Stimulated activated CD4-positive, alpha-beta T cell treated with anti-CD3 and anti-CD28 coated beads, Interleukin-1b, Interleukin-23, amount 100 ng/mL, for 24 hours (primary cell): ENCODE measurements around the gene MAGI1.

Experiments used
- DNase-seq, 4 experiments: peaks; one replicate each; pipeline ENCODE4 v3.0.0-alpha.2; 2020; ENCODE audit warnings: low read depth in 4 of 4, low spot score in 1 of 4

MAGI1 gene

DNA sequence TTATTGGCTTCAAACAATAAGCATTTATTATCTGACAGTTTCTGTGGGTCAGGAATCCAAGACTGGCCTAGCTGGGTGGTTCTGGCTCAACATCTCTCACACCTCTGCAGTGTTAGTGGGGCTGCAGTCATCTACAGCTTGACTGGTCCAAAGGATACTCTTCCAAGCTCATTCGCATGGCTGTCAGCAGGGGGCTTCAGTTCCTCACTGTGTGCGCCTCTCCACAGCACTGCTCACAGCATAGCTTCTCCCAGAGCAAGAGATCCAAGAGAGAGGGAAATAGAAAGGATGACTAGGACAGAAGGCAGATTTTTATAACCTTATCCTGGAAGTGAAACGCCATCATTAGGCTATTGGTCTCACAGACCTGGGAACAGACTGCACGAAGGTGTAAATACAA lies 64.2 kb downstream of the MAGI1 start:
- no peak for DNase-seq

DNA sequence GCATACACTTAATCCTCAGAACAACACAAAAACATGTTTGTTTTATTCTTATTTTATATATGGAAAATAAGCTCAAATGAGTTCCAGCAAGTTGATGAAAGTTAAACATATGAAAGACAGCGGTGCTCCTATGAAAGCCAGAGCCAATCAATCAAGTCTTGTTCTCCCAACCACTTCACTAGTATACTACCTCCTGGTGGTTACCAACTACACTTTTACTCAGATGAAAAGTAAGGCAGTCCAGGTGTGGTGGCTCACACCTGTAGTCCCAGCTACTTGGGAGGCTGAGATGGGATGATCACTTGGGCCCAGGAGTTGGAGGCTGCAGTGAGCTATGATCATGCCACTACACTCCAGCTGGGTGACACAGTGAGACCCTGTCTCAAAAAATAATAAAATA lies 66.0 kb downstream of the MAGI1 start:
- DNase-seq = no peak

DNA sequence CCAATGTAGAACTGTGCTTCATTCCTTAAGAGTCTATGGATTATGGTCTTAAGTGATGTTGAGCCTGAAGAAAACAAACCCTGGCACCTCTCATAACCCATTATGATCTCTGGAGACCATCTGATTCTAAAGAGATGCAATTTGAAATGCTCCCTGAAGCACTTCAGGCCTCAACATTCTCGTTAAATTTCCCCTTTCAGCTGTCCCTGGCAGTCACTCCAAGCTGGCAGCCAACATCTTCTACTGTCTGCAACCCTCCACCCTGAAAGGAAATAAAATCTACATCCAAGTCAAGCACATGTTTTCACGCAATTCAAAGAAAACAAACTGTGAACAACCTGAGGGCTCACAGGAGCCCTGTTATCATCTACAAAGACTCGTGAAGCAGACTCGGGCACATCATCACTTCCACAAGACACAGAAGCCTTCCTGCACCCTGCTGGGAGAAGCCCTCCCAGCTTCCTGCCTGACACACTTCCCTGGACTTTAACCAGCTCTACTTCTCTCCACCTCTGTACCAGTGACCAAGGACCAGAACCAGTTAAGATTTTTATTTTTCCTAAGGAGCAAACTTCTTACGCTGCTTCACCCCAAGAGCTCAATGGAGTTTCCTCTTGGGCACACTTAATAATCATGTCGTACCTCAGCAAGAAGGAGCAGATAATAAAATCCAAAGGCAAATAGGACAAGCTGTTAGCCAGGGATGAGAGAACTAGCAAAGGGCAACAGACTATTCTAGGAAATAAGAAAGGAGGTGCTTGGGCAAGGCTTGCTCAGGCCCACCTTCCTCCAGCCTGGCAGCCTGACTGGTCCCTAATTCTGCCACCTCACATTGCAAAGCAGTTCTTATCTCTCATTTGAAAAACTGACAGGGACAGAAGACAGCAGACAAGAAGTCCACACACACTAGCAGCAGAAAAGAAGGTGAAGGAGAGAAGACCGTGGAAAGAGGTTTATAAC lies 67.1 kb downstream of the MAGI1 start:
- DNase-seq = no peak

DNA sequence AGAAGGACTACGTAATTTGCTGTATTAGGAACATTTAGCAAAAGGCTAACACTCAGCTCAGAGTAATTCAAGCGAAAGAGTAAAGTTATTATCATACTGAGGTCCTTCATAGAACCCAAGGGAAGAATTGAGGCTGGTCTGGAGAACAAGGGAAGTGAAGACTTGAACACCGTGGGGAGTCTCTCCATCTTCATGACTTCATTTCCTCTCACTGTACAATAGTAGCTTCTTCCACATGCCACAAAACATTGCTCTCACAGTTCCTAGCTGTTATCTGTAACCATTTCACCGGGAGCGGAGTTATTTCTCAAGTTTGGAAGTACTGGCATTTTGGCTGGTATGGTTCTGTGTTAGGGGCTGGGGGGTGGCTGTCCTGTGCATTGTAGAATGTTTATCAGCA lies 69.7 kb downstream of the MAGI1 start:
- DNase-seq = no peak

DNA sequence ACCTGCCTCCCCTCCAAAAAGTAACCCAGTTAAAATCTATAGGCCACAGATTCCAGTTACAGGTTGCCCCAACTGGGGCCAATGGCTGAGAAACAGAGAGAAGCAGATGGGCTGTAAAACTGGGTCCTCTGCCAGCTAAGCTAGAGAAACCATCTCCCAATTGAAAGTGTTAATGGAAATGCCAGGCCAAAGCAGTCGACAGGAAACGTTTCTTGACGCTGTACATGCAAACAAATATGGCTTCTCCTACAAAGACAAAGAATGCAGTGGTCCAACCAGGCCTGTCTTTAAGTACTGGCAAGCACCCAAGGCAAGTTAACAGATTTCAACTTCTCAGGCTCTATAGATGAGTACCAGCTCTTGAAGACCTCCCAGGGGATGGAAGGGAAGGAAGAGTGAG lies 71.3 kb downstream of the MAGI1 start:
- DNase-seq = no peak

DNA sequence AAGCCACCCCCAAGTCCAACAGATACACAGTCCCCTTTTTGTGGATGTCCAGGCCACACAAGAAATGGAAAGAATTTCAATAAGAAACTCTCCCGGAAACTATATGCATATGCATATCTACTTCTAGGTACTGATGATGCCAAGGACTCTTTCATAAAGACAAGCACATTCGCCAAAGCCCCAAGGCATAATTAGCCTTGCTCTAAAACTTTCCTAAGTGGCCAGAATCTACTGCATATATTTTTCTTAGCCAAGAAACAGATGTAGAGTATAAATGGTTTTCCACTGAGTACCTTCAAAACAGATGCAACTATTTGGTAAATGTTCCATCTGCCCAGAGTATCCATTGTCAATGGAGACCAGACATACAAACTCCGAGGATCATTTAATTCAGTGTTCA lies 73.9 kb downstream of the MAGI1 start:
- DNase-seq = no peak

DNA sequence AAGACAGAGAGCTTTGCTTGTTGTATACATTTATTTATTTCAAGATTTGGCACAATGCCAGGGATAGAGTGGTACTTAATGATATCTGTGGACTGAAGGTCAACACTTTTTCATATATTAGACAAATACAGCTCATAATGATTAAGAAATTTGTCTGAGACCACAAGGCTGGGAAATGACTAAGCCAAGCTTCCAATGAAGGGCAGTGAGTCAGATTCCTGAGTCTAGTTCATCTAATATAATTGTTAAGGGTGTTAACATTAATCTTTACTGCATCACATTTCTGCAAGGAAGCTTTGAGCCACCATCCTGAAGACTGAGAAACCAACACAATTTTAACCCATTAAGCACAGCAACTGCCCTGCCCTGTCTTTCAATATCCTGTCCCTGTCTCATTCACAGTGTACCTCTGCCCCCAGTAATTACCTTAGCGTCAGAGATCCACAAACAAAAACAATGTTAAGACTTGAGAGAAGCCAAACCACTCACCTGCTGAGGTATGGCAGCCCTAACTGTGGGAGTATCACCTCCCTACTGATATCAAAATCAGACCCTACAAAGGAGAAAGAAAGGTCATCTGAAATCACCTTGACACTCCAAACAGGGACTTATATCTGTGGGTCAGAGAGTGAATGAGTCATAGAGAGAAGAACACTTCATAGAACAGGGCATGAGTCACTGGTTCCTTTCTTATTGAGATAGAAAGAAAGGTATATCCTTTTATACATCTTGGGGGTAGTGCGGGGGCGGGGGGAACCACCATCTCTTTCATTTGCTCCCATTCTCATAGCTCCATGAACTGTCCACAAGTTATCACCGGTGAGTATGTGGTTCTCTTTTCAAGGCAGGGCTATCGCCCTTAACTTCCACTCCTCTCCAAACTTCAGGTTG lies 74.7 kb downstream of the MAGI1 start:
- peak in 2 of 4 experiments; percentile 5 to 37 for DNase-seq

DNA sequence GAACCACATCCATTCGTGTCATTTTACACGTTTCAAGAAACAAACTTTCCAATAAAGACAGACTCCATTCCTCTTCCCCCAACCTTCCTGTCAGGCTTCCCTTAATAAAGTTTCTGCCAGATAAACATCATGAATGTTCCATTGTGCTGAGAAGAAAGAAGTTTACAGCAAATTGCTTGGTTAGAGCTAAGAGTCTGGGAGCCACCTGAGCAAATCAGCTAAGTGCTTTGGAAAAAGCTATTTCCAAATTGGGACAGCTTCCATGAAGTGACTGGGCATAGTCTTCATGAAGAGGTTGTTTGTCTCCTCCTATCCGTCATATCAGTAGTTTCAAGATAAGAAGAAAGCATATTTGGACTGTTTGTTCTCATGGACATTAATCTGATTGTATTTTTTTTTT lies 77.0 kb downstream of the MAGI1 start:
- no peak for DNase-seq

DNA sequence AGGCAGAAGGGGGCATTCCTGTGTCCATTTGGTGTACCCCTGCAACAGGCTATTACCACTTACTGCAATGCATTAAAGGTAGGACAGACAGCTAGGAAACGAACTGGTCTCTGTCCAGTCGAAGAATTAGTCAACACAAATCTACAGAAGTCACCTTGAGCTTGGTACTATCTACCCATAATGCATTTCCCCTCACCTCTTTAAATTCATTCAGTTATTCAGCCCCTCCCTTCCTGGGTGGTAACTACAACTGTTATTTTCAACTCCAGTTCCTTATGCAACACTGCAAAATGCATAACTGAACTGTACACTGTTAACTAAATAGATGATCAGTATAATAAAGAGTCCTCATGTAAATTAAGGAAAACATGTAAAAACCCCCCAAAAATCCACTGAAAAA lies 77.6 kb downstream of the MAGI1 start:
- DNase-seq = no peak

DNA sequence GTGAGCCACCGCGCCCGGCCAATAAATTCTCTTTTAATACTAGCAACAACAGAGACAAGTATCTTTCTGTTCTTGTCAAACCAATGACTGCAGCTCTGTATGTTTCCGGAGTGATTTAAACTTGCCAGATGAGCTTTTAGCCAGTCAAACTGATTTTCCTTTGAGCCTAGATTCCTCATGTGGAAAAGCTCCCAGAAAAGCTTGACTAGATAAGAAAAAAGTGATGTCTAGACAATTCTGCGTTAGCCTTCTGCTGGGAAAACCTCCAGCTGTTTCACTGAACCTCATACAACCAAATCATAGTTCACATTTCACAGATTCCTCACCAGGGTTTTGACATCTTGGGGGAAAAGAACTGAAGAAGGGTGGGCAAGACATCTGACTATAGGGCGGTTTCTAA lies 78.6 kb downstream of the MAGI1 start:
- no peak for DNase-seq

DNA sequence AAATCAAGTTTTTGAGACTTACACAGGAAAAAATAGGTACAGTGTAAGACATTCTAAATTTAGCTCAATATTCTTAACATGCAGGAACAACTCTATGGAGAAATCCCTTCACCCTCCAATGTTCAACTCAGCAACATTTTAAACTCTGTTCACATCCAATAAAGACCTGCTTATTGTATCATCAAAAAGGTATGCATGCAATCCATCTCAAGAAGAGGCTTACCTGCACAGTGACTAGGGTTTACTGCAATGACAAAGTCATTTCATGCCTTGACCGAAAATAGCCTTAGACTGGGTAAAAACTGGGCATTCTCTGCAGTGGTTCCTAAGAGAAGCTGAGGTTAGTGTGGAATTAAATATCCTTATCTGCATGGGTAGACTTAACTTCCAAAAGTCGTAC lies 80.5 kb downstream of the MAGI1 start:
- DNase-seq = no peak

DNA sequence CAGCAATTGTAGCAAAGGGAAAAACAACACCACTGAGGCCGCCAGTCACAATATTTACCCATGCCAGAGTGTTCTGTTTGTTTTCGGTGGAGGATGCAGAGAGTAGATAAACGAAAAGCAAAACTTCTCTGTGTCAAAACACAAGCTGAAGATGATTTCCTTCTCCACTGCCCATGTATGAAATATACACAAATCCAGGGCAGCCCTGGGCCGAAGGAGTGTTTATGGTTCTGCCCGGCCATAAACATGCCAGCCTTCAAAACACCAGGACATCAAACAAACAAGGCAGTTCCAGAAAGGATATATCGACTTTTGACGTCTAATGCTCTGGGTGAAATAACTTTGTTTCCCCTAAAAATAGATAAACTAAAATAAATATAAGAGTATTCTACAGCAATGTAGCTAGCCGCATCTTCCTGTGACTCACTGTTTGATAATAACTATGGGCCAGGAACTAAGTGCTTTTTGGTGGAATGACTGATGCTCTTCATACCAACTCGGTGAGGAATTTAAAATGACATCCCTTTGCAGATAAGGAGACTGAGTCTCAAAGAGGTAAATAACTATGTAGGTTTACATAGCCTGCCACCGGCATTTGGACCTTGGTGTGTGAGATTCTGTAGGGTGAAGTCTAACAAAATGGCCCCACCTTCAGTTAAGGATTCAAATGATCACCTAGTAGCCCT lies 82.8 kb downstream of the MAGI1 start:
- no peak for DNase-seq

DNA sequence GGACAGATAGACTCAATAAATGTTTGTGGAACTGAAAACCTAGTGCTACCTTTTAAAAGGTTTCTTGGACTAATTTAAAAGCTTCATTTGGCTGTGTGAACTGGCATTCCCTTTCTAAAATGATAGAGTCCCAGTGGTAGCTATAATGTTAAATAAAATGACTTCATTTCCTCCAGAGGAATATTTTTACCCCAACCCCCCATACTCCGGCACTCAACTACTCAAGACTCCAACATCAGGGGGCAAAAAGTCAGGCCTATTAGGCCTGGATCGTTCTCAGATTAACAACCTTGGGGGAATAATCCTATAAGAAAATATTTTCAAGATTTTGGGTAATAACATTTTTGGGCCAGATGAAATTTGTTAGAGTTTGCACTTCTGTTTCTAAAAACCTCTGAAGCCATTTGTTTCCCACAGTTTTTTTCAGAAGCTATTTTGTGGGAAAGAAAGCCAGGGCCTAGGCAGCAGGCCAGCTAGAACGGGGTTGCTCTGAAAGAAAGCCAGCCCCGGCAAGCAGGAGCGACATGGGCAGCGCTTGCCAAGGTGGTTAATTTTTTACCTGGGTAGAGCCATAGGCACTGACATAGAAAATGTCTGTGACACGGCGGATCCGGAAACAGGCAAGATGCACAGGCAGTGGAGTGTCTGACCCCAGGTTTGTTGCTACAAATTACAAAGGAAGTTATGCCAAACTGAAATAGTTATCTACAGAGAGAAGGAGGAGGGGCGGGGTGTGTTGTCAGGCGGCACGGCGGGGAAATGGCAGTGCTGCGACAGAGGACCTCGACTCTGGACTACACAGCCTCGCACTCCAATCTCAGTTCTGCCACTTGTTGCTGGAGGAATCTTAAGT lies 84.6 kb downstream of the MAGI1 start:
- no peak for DNase-seq

DNA sequence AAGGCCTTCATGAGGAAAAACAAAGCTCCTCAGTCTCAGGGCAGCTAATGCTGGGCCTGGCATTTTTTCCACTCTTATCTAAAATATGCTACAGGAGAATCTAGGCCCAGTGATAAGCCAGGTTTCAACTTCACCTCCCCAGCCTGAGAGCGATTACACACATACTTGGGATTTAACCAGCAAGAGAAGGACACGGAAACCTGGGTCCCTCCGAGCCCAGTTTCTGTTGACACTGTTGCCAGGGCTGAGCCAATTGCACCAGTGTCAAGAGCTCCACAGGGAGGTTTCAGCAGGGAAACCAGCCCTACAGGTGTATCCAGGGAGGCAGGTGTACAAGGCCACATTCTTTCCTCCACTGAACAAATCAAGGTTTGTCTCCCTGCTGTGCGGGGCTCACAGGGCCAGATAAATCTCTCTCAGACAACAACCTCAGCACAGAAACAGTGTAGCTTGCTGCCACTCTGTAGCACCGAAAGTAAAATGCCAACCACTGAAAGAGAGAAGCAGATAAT lies 85.4 kb downstream of the MAGI1 start:
- no peak for DNase-seq

DNA sequence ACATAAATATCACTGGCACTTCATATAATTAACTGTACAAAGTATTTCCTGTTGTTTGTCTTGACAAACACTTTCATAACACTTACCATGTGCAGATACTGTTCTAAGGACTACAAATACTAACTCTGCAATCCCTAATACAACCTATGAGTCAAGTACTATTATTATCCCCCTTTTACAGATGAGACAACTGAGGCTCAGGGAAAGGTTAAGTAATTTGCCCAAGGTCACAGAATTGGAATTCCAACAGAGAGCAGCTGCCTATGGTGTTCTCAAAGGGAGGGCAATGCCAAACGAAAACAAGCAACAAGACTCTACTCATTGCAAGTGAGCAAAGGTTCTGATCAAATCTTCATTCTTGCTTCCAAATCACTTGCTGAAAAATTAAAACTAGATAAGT lies 85.9 kb downstream of the MAGI1 start:
- DNase-seq = no peak

DNA sequence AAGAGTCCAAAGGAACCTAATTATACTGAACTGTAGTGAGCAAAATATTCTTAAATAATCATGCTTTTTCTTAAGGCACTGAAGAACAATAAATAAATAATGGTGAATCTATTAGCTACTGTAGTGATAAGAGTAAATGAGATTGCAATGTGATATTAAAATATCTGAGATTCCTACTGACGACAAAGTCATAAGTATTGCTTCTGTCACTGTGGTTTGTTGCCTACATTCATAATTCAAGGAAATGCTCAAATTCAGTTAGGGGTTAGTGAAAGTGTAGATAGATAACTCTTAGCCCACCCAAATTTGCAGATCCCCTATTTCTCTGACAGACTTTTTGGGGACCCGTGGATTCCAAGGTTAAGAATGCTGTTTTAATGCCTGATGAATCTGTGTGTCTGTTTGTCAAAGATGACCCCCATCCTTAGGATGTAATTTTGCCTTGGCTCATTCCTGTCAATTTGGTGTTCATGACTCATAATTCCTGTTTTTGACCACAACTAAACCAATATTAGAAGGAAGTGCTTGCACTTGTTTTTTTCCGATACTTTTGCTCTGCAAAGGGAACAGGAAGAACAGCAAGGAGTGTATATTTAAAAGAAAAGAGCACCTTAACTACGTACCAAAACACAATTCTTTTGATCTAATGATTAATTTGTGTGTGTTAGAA lies 86.7 kb downstream of the MAGI1 start:
- no peak for DNase-seq

DNA sequence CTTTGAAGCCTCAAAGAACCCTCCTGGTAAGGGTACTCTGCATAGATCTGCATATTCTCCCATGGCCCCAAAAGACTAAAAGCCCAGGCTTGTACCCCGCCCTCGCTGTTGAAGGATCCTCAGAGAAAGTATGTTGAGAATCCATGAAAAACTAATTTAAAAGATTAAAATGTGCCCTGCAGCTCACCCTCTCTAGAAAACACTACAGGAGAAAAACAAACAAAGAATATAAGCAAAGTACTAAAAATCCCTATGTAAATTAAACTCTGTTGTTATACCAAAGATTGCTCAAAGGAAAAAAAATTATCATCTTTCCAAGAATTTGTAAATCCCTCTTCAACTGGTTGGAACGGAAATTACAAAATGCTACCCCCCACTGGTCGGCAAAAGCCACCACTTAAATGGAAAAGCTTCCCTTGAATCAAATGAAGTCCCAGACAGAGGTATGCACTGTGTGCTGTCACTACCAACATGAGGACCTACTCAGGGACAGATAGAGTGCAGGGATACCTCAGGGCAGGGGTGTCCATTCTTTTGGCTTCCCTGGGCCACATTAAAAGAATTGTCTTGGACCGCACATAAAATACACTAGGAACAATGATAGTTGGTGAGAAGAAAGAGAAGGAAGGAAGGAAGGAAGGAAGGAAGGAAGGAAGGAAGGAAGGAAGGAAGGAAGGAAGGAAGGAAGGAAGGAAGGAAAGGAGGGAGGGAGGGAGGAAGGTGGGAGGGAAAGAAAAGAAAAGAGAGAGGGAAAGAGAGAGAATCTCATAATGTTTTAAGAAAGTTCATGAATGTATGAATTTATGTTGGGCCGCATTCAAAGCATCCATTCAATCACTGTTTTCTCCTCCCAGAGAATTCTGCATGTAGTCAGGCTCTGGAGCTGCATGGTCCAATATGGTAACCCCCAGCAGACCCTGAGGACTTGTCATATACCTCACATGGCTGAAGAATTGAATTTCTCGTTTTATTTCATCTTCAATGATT lies 88.1 kb downstream of the MAGI1 start:
- no peak for DNase-seq

DNA sequence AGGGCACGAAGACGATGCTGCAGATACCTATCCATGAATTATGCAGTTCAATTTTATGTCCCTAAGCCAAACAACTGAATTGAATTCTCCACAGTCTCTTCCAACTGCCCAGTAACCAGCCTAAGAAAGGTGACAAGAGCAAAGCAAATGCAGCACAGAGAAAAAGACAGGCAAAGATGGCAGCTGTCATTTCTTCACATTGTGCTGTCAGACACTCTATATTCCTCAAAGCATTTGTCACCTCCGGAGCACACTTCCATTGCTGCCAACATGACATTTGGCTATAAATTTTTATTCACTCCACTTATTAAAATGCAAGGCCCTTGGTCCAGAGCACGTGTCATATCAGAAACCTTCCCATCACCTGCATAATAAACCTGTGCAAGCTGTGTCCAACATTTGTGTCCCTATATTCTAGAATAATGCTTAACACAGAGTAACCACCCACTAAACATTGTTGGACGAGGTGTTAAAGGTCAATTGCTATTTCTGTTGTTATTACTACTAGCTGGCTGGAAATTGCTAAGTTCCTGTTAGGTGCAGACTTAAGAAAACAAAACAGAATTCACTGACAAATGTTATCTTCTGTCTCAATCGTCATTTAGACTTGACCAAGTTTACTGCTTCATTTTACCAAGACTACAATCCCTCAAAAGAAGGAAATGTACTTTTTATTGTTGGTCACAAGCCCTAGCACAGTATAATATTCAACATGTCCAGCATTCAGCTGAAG lies 89.7 kb downstream of the MAGI1 start:
- no peak for DNase-seq
